Mesodermal cell (in vitro differentiated cells): ENCODE results near the gene EXOSC2. TPM values are rescaled to one million over a fixed set of nuclear protein-coding genes. Genes with fewer than 3 reads are reported as not detected.

Experiments
- H3K27ac ChIP-seq: 2 replicates; pipeline ENCODE4 v1.7.0; 2013; ENCODE audit warnings: mild to moderate bottlenecking, low read depth, low read length, moderate library complexity; ENCODE audit not compliant: severe bottlenecking
- H3K36me3 ChIP-seq: 2 replicates; pipeline ENCODE4 v1.7.1; 2013; ENCODE audit warnings: mild to moderate bottlenecking, low read length, moderate library complexity; ENCODE audit not compliant: control insufficient read depth, insufficient read depth
- H3K4me1 ChIP-seq: one replicate; pipeline ENCODE4 v1.7.1; 2013; ENCODE audit warnings: mild to moderate bottlenecking, low read length; ENCODE audit not compliant: insufficient read depth, control insufficient read depth, poor library complexity, severe bottlenecking
- H3K4me3 ChIP-seq: 2 replicates; pipeline ENCODE4 v1.7.0; 2013; ENCODE audit warnings: low read length, control low read depth, mild to moderate bottlenecking; ENCODE audit not compliant: insufficient read depth, poor library complexity, severe bottlenecking; ENCODE audit errors: extremely low read depth
- H3K9me3 ChIP-seq: 2 replicates; pipeline ENCODE4 v1.7.1; 2013; ENCODE audit warnings: mild to moderate bottlenecking, low read length, moderate library complexity; ENCODE audit not compliant: control insufficient read depth
- WGBS, 2 experiments: methylation state at CpG; one replicate each; pipeline ENCODE4 v1.1.5; 2013; ENCODE audit warnings: missing lambda C conversion rate in 2 of 2; ENCODE audit not compliant: insufficient coverage in 2 of 2; 5-methylcytosine and 5-hydroxymethylcytosine counted together
- polyA plus RNA-seq, 2 experiments: library from polyadenylated mRNA; stranded (reverse); fragments of 50-300 nt; gene quantifications; one replicate each; pipeline ENCODE4 v1.2.3, GENCODE V29; 2013

Gene EXOSC2
- polyA plus RNA-seq (2013, experiment 1 of 2): 20.9 TPM
- 19.2 TPM for polyA plus RNA-seq (2013, experiment 2 of 2)

GRCh38 chr9:130693426-130694191, at the start of gene EXOSC2:
Gene EXOSC2, plus strand, starts transcription at chr9:130693780. Its CDS starts 12 bp downstream, at chr9:130693792.
- Histone ChIP-seq H3K9me3 (no peaks in the 10 kb centered on the region), H3K36me3 (peaks cover 39% of the 10 kb centered on the region), H3K27ac (peak within 1 kb of the TSS; percentile 60), H3K4me1 (peaks cover 15% of the 10 kb centered on the region), H3K4me3 (peak within 1 kb of the TSS; percentile 74)
- 0% methylated on average over 38 to 40 of the region's 40 CpGs for WGBS, 2 experiments

- Histone ChIP-seq H3K4me1 (no peaks in the 10 kb centered on the region), H3K9me3 (no peaks in the 10 kb centered on the region), H3K36me3 (no peaks in the 10 kb centered on the region), H3K4me3 (no peak overlapping the region), H3K27ac (no peak overlapping the region)
- 83% methylated on average over 11 to 13 of the region's 15 CpGs for WGBS, 2 experiments
Measured at GRCh38 chr9:130651221-130651620, 42.4 kb upstream of the EXOSC2 start.

- H3K4me3 ChIP-seq: no peak overlapping the region
- WGBS, 2 experiments: 93% methylated on average over 13 to 18 of the region's 18 CpGs
- H3K4me1 ChIP-seq: no peaks in the 10 kb centered on the region
- no peaks in the 10 kb centered on the region for H3K36me3 ChIP-seq
- H3K27ac ChIP-seq: no peak overlapping the region
- H3K9me3 ChIP-seq: no peaks in the 10 kb centered on the region
Measured at GRCh38 chr9:130651752-130652151, 41.8 kb upstream of the EXOSC2 start.

- WGBS, 2 experiments: 88 to 90% methylated on average over 3 to 4 of the region's 6 CpGs
- H3K36me3 ChIP-seq: no peaks in the 10 kb centered on the region
- no peaks in the 10 kb centered on the region for H3K9me3 ChIP-seq
Measured at GRCh38 chr9:130654879-130655278, 38.7 kb upstream of the EXOSC2 start.

GRCh38 chr9:130658893-130659698, 34.5 kb upstream of the EXOSC2 start:
- no peak overlapping the region for H3K4me3 ChIP-seq

More at GRCh38 chr9:130654879-130655278, 38.7 kb upstream of the EXOSC2 start:
- Histone ChIP-seq H3K4me3 (no peak overlapping the region), H3K4me1 (no peaks in the 10 kb centered on the region), H3K27ac (no peak overlapping the region)

GRCh38 chr9:130659699-130660248, 33.8 kb upstream of the EXOSC2 start:
- Histone ChIP-seq H3K4me1 (peaks cover 2% of the 10 kb centered on the region), H3K4me3 (no peak overlapping the region), H3K27ac (no peak overlapping the region), H3K36me3 (no peaks in the 10 kb centered on the region), H3K9me3 (no peaks in the 10 kb centered on the region)
- WGBS, 2 experiments: 0 to 1% methylated on average over 34 to 55 of the region's 58 CpGs

More at GRCh38 chr9:130658893-130659698, 34.5 kb upstream of the EXOSC2 start:
- H3K4me1 ChIP-seq: peaks cover 2% of the 10 kb centered on the region
- no peak overlapping the region for H3K27ac ChIP-seq
- no peaks in the 10 kb centered on the region for H3K36me3 ChIP-seq
- H3K9me3 ChIP-seq: no peaks in the 10 kb centered on the region
- WGBS, 2 experiments: 14 to 24% methylated on average over 21 to 29 of the region's 52 CpGs

- no peak overlapping the region for H3K27ac ChIP-seq
- no peaks in the 10 kb centered on the region for H3K9me3 ChIP-seq
- 0 to 1% methylated on average over 23 to 33 of the region's 33 CpGs for WGBS, 2 experiments
- H3K4me1 ChIP-seq: peaks cover 2% of the 10 kb centered on the region
- H3K36me3 ChIP-seq: no peaks in the 10 kb centered on the region
- H3K4me3 ChIP-seq: peak overlapping the region; percentile 5
Measured at GRCh38 chr9:130660326-130660682, 33.3 kb upstream of the EXOSC2 start.

- WGBS, 2 experiments: 0 to 1% methylated on average over 53 to 79 of the region's 82 CpGs
- Histone ChIP-seq H3K9me3 (no peaks in the 10 kb centered on the region), H3K4me3 (peak overlapping the region; percentile 5), H3K36me3 (no peaks in the 10 kb centered on the region), H3K4me1 (peaks cover 6% of the 10 kb centered on the region), H3K27ac (no peak overlapping the region)
Measured at GRCh38 chr9:130660683-130661450, 32.7 kb upstream of the EXOSC2 start.

- Histone ChIP-seq H3K9me3 (no peaks in the 10 kb centered on the region), H3K36me3 (no peaks in the 10 kb centered on the region), H3K27ac (no peak overlapping the region), H3K4me3 (no peak overlapping the region), H3K4me1 (peaks cover 7% of the 10 kb centered on the region)
- WGBS, 2 experiments: 1 to 2% methylated on average over 42 to 44 of the region's 47 CpGs
Measured at GRCh38 chr9:130661451-130662098, 32.0 kb upstream of the EXOSC2 start.
